Measurements from ENCODE around the gene SOX18.
A peak's percentile ranks its signal among the peaks of the same experiment; 100 is the strongest.

DNA sequence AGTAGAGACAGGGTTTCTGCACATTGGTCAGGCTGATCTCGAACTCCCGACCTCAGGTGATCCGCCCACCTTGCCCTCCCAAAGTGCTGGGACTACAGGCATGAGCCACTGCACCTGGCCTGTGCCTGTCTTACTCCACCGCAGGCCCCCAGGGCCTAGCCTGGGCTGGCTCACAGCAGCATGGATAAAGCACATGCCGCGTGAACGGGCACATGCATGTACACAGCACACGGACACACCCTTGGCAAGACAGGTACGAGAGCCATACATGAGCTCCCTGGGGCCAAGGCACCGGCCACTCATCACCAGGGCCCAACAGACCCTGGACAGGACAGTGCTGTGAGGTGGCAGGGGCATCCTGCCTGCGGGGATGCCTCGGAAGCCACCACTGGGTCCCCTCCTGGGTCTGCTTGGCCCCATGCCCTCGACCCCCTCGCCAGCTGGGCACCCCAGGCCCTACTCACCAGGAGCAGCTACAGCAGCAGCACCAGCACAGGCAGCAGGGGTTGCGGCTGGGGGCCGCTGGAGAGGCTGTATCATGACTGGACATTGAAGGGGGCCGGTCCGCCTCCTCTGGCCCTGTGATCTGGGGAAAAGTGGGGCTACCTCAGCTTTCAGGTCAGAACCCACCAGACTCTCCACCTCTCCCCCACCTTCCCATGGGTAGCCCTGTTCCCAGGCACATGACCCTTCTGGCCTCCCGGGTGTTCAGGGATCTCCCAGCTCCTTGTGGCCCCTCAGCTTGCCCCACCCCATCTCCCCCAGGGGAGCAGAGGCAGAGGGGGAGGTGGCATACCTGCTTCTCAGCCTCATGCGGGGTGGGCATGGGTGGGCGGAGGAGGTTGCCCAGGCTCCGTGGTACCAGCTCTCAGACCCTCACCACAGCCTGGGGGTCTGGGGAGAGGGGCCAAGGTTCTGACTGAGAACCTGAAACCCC lies 26.9 kb upstream of the SOX18 start:
- peak in 2 of 3 donors; percentile 45 to 61 for TF ChIP-seq POLR2AphosphoS5 (IDR thresholded peaks at IDR 0.05)
- TF ChIP-seq, protein P1, sequence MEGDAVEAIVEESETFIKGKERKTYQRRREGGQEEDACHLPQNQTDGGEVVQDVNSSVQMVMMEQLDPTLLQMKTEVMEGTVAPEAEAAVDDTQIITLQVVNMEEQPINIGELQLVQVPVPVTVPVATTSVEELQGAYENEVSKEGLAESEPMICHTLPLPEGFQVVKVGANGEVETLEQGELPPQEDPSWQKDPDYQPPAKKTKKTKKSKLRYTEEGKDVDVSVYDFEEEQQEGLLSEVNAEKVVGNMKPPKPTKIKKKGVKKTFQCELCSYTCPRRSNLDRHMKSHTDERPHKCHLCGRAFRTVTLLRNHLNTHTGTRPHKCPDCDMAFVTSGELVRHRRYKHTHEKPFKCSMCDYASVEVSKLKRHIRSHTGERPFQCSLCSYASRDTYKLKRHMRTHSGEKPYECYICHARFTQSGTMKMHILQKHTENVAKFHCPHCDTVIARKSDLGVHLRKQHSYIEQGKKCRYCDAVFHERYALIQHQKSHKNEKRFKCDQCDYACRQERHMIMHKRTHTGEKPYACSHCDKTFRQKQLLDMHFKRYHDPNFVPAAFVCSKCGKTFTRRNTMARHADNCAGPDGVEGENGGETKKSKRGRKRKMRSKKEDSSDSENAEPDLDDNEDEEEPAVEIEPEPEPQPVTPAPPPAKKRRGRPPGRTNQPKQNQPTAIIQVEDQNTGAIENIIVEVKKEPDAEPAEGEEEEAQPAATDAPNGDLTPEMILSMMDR (IDR thresholded peaks at IDR 0.05 in 8 of 11, conservative IDR thresholded peaks at IDR 0.05 in 3 of 11), result no peak

Measured in spleen (tissue), 7 donors.